Activated CD4-positive, CD25-positive, alpha-beta regulatory T cell treated with anti-CD3 and anti-CD28 coated beads, Interleukin-2, amount 50 U/mL, for 72 hours (primary cell): Measurements from ENCODE around the gene SNX22.
A peak's percentile ranks its signal among the peaks of the same experiment; 100 is the strongest.

Experiments used
- DNase-seq: peaks from one replicate; pipeline ENCODE4 v3.0.0; 2021

The SNX22 gene

DNA sequence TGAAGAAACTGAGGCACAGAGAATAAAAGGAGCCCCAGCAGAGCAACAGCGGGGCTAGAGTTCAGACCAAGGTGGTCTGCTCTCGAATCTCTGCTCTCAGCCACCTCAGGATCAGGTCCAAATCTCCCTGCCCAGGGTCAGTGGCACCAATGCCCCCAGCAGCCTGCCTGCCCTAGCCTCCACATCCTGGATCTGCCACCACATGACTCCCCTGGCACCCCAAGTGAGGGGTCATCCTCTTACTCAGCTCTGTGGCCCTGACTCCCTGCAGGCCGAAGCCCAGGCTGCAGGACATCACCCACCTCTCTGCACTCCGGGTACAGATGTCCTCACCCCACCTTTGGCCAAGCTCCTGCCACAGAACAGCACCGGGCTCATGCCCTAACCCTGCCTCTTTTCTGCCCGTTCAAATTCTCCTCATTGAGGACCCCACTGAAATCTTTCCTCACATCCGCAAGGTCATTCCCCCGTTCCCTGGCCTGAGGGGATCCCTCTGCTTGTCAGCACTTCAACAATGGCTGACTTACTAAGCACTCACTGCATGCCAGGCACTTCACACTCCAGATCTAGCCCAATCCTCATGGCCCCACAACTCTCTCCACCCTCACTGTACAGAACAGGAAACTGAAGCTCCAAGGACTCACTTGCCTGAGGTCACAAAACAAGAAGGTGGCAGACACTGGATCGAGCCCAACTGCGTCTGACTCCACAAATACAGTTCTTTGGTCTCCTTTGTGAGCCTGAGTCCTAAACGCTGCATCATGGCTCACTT lies 7.0 kb downstream of the SNX22 start:
- no peak for DNase-seq

DNA sequence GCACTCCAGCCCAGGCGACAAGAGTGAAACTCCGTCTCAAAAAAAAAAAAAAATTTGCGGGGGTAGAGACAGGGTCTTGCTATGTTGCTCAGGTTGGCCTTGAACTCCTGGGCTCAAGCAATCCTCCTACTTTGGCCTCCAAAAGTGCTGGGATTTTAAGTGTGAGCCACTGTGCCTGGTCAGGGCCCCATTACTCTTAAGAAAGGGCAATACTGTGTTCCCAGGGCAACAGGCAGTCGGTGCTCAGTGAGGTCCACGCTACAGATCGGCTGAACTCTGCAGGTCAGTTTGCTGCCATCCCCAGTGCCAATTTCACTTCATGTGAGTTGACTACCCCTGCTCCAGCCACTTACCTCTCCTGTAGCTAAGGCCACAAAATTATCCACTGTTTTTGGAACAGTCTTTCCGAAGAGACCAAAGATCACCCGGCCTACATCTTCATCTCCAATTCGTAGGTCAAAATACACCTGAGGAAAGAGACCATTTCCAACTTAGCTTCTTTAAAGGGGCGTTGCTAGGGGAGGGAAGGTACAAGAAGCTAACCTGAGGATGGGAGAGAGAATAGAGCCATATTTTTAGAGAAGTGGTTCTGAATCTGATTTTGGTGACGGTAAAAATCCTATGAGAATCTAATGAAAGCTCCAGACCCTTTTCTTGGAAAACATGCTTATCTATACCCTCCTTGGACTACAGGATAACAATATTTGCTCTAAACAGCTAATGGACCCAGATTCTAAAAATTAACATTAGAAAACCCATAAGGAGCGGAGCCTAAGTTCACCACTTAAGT lies 10.4 kb downstream of the SNX22 start:
- no peak for DNase-seq

DNA sequence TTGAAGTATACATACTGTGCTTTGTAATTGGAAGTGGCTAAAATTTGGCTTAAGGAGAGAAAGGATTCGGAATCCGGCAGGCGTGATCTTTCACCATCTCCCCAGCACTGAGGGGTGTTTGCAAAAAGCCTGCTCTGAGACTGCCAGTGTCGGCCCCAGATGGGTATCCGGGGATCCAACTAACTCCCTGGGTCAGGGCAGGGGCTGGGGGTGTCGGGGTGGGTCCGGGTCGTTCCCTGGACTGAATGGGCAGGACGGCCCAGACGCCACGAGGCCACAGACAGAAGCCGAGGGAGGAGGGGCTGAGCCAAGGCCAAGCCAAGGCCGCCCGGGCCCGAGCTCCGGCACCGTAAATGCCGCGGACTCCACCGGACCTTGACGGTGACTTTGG lies 10.9 kb downstream of the SNX22 start:
- DNase-seq = no peak

DNA sequence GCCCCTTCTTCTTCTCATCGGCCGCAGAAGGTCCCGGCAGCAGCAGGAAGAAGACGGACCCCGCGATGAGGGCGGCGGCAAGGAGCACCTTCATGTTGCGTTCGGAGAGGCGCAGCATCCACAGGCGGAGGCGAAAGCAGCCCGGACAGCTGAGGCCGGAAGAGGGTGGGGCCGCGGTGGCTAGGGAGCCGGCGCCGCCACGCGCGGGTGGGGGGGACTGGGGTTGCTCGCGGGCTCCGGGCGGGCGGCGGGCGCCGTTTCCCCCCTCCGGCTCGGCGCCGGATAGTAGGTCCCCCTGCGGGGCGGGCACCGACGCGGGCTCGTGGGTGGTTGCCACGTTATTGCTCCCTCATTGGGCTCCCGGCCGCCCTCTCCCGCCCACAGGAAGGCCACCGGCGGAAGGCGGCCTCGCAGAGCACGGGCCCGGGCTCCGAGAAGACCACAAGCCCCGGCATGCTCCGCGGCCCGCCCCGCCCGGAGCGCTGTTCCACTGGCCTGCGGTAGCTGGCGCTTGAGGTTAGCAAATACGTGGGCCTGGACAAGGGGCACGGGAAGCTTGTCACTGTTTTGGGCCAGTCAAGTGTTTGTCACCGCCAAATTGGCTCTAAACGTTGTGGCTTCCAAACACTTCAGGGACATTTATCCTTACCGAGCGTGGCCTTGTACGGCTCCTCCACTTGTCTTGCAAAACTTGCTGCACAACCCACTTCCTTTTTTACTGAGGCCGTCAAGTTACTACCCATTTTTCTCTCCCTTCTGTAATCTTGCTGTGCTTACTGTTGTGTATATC lies 11.5 kb downstream of the SNX22 start, which contains the start of gene PPIB:
PPIB (minus strand) TSS at position 154 of the 790 bp plus-strand sequence; CDS start at position 118, 36 bp downstream.
- peak; percentile 96 for DNase-seq

DNA sequence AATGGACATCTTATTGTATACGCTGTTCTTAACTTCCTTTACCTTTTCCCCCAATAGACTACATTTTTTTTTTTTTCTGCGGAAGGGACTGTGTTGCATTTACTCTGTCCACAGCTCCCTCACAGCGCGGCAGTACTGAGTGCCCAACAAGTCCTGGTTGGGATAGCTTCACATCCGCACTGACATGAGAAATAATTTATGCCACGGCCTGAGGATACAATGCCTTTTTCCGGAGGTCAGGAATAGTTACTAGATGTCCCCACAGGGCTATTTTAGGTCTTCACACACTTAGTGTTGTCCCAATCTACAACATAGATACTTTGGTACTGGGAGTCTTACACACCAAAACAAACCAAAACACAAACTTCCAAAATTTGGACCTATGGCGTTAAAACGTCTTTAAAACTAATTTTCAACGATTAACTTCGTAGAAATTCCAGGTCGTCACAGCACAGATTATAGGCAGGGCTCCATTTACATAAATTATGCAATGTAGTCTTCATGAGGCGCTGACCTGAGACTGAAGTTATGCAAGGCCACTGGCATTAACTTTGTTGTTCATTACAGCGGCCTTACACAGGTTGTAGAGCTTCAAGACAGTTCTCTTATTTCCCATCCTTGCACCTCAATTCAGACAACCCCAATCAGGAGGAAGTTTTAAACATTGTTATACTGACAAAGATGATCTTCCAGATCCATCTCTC lies 12.3 kb downstream of the SNX22 start:
- no peak for DNase-seq

DNA sequence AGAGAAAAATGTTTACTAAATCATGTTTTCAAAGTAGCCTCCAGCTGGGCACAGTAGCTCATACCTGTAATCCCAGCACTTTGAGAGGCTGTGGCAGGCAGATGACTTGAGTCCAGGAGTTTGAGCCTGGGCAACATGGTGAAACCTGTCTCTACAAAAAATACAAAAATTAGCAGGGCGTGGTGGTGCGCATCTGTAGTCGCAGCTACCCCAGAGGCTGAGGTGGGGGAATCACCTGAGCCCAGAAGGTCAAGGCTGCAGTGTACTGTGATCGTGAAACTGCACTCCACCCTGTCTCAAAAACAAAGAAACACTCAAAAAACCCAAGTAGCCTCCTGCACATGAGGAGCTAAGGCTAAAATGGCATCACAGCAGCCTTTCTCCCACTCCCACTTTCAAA lies 12.9 kb downstream of the SNX22 start:
- DNase-seq = no peak

DNA sequence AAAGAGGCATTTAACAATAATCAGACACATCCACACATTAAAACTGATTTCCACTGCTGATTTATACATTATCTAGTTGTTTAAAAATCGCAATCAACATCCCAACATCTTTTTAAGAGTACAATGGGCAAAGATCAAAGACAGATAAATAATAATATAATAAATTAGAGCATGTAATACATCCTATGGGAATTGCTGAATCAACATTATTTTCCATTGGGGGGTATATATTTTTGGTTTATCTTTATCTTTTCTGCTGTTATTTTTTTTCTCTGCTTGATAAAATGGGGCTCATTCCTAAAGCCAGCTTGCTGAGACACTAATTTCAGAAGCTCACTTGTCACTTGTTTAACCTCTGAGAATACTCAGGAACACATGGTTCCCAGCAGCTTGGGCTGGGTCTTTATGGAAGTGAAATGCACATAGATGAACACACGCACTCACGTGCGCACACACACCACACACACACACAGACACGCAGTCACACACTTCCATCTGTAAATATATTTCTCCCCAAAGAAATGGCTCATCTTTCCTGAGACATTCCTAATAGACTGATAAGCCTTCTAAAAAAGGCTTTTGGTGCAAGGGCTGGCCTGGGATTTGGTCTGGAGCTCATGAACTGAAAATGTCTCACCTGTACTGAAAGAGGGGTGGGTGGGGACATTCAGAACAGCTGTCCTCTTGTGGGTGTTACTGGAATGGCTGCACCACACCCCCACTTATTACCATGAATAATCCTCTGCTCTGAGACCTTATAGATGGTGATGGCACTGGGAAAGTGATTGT lies 14.8 kb downstream of the SNX22 start:
- no peak for DNase-seq

DNA sequence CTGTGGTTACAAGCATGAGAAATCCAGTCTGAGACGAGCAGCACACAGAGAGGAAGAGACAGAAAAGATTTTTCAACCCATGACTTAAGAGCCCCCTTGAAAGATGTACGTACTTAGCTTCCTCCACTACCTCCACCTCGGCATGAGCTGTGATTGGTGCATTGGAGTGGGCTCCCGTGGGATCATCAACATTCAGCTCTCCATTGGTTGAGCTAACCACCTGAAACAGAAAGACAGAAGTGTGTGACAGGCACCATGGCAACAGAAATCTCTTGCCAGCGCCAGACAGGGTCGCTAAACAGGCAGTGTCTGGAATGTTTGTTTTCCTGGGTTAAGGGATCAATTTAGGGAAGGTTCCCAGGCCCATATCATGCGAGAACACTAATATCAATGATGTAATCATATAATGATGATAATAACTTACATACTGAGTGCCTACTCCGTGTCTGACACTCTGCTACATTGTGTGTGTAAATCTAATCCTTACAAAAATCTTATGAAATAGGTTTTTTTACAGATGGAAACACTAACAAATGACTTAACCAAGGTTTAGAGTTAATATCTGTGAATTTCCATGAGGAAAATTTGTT lies 28.8 kb downstream of the SNX22 start:
- DNase-seq = no peak

DNA sequence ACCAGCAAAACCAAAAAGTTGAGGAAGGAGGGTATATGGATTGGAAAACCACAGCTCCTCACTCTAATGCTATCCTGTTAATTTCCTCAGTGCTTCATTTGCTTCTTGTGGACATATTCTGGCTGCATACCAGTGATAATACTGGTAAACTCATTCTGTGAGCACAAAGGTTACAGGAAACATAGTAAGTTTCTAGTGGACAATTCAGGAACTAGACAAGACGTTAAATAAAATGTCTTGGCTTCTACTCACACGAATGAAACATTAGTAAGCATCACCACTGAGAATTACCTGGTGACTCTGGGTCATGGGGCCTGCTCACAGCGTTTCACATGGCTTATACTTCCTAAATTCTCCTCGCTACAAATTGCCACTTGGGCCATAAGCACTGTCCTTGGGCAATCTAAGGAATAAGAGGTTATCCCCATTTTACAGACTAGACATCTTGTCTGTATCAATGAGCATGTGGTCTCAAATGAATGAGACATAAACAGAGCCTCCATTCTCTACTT lies 31.4 kb downstream of the SNX22 start:
- DNase-seq = no peak

DNA sequence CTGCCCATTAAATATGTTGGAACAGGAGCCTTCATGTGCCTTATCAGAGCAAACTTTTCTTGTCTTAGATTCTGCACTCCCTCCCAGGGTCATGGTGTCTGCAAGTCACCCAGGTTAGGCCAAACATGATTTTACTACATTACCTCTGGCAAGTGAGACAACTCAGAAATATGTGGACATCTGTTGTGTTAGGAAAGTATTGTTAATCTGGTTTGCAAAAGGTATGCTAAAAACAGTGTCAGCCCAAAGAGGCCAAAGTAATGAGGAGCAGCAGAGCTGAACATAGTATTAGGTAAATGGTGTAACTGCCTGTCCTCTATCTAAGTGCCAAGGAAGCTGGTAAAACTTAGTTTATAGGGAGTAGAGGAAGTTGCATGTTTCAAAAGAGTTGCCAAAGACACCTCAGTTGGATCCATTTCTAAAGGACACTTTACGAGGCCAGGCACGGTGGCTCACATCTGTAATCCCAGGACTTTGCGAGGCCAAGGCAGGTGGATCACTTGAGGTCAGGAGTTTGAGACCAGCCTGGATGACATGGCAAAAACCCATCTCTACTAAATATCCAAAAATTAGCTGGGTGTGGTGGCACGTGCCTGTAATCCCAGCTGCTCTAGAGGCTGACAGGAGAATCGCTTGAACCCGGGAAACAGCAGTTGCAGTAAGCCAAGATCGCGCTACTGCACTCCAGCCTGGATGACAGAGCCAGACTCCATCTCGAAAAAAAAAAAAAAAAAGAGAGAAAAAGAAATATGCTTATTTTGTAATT lies 33.8 kb downstream of the SNX22 start:
- no peak for DNase-seq

DNA sequence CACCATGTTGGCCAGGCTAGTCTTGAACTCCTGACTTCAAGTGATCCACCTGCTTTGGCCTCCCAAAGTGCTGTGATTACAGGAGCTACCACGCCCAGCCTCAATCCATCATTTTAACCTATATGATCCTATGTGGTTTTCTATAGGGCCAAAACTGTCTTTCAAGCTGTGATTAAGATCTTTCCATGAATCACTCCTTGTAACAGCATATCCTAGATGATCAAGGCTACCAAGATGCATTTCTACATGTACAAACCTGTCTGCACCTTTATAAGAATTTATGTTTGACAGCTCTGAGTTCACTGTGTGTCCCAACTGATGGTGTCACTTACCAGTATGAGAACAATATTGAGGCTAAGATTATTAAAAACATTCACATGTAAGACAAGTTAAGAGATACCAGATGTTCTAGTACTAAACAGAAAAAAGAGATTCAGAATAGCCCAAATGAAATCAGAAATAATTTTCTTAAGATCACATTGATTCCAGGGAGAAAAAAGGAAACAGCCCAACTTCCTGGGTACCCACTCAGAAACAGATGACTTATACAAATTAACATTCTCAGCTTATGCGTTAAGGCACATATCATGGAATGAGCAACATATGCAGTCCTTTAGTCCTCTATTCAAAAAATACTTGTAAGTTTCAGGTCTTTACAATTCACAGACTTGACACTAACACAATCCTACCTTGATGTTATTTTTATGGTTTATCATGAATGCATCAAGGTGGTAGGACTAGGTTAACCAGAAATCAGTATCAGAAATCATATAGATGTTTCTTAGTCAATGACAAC lies 36.1 kb downstream of the SNX22 start:
- no peak for DNase-seq

DNA sequence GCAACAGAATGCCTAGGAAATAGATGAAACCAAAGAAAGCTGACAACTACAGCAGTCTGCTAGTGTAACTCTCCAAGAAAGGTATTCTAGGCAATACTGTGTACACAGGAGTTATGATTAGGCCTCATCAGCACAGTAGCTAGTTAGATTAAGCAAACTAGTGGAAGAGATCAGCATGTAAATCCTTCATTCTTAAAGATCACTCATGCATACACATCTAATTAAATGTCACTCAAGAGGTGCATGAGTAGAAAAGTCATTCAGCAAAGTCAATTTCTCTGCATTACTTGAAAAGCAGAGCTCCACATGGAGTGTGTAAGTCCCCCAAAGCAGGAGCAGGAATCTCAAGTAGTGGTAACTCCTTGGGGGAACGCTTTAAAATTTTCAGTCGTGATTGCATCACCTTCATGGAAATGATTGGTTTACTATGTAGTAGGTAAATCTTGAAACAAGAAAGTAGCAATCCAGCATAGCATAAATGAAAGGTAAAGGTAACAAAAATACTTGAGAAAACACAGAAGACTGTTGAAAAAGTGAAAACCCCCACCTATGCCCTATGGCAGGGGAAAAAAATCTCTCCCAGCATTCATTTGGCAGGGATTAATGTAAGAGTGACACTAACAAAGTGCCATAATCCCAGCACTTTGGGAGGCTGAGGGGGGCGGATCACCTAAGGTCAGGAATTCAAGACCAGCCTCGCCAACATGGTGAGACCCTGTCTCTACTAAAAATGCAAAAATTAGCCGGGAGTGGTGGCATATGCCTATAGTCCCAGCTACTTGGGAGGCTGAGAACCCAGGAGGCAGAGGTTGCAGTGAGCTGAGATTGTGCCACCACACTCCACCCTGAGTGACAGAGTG lies 40.7 kb downstream of the SNX22 start:
- DNase-seq = no peak

DNA sequence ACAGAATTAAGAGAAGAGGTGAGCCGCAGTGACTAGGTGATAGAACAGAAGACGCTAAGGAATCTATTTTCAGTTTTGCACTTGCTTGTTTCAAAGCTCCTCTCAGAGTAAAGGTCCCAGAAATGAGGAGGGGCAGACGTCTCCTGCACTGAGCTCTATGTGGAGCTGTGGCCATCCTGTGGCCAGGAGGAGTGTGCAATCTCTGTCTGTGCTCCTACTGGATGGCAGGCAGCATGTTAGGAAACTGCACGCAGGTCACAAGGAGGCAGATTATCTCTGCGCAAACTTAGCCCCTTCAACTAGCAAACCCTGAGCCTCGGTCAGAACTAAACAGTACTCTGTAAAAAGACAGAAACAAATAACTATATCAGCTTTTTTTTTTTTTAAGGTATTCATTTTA lies 42.4 kb downstream of the SNX22 start:
- DNase-seq = no peak

DNA sequence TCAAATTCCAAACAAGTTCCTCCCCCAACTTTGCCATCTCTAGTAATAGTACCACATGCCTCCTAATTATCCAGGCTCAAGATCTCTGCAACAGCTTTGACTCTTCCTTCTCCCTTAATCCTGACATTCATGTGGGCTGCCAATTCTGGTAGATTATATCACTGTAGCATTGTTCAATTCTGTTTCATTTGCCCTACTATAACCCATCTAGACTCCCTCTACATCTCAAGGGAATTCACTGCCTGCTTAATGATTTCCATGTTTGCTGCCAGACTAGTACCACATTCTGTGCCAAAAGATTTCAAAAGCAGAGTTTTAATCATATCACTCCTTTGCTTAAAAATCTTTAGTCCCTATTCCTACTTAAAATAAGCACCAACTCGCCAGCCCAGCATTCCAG lies 45.9 kb downstream of the SNX22 start:
- no peak for DNase-seq

DNA sequence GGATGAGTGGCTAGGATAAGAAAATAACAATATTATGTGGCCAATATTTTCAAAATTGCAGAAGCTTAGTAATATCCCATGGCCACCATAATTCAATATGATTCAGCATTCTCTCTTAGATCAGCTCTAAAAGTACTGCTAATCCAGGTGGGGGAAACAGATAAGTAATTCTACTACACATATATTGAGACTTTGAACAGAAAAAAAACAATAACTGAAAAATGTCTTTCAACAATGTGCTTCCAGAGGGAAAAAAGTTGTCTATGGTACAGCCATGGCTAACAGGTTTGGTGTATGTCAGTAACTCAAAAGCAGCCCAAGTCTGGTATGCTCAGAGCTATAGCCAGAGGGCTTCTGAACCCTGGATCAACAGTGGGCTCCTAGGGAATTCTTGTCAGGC lies 53.7 kb downstream of the SNX22 start:
- no peak for DNase-seq
